Neutrophil (primary cell): Measurements from ENCODE around the gene NDUFS3.
"Not testable (repeated sequence)": the region's sequence is repeated elsewhere in the genome, so short reads cannot be mapped to it uniquely, and the experiment has no call there.

Experiments used
- H3K27ac ChIP-seq: fragments of 200-600 bp; sonication (generic); 2 replicates; pipeline ENCODE4 v1.5.1; 2016; ENCODE audit warnings: mild to moderate bottlenecking, moderate library complexity
- H3K27me3 ChIP-seq: fragments of 200-600 bp; sonication (generic); 2 replicates; pipeline ENCODE4 v1.6.0; 2016; ENCODE audit warnings: mild to moderate bottlenecking
- H3K36me3 ChIP-seq: fragments of 200-600 bp; sonication (generic); 2 replicates; pipeline ENCODE4 v1.5.1; 2017
- H3K4me1 ChIP-seq, 2 experiments: fragments of 200-600 bp in 1 of 2; sonication (generic) in 1 of 2; 1 replicate in 1 of 2; 2 replicates in 1 of 2; pipeline versions ENCODE4 v1.5.1 to v1.6.1; 2013 to 2016; ENCODE audit warnings: low read depth in 1 of 2, low read length in 1 of 2, mild to moderate bottlenecking in 1 of 2, moderate library complexity in 1 of 2; ENCODE audit not compliant: control insufficient read depth in 1 of 2, insufficient read depth in 1 of 2
- H3K4me3 ChIP-seq, 2 experiments: fragments of 200-600 bp in 1 of 2; sonication (generic) in 1 of 2; 1 replicate in 1 of 2; 2 replicates in 1 of 2; pipeline ENCODE4 v1.5.1; 2013 to 2016; ENCODE audit warnings: low read depth in 1 of 2, low read length in 1 of 2, mild to moderate bottlenecking in 1 of 2, moderate library complexity in 1 of 2
- H3K9me3 ChIP-seq: fragments of 200-600 bp; sonication (generic); 2 replicates; pipeline ENCODE4 v1.5.1; 2016
- CTCF ChIP-seq: fragments of 200-600 bp; sonication (generic); IDR thresholded peaks from 2 replicates; pipeline ENCODE4 v1.5.1; 2016; ENCODE audit warnings: antibody characterized with exemption

The NDUFS3 gene

GRCh38 chr11:47541070-47541469, 37.8 kb upstream of the NDUFS3 start:
- Histone ChIP-seq H3K9me3 (no peaks in the 10 kb centered on the region), H3K4me1 (peaks cover 3 to 12% of the 10 kb centered on the region in 2 experiments), H3K4me3 (no peak overlapping the region), H3K27ac (no peak overlapping the region), H3K27me3 (no peaks in the 10 kb centered on the region), H3K36me3 (peaks cover 3% of the 10 kb centered on the region)
- no peak for TF ChIP-seq CTCF

- Histone ChIP-seq H3K4me1 (peaks cover 38 to 41% of the 10 kb centered on the region in 2 experiments), H3K36me3 (no peaks in the 10 kb centered on the region), H3K9me3 (no peaks in the 10 kb centered on the region), H3K27ac (no peak overlapping the region), H3K4me3 (no peak overlapping the region), H3K27me3 (no peaks in the 10 kb centered on the region)
- TF ChIP-seq CTCF = no peak
These were observed 33.6 kb upstream of the NDUFS3 start for GRCh38 chr11:47545298-47545697.

GRCh38 chr11:47546274-47546673, 32.6 kb upstream of the NDUFS3 start:
- not testable (repeated sequence) for H3K36me3 ChIP-seq, H3K27me3 ChIP-seq, H3K4me3 ChIP-seq, H3K9me3 ChIP-seq
- H3K27ac ChIP-seq = peak overlapping the region; percentile 9
- H3K4me1 ChIP-seq = peaks cover 46 to 47% of the 10 kb centered on the region in 2 experiments

- H3K4me1 ChIP-seq = peaks cover 58 to 65% of the 10 kb centered on the region in 2 experiments
- H3K9me3 ChIP-seq = no peaks in the 10 kb centered on the region
- H3K27ac ChIP-seq = peak overlapping the region; percentile 93
- H3K27me3 ChIP-seq = no peaks in the 10 kb centered on the region
- no peak for TF ChIP-seq CTCF
- no peaks in the 10 kb centered on the region for H3K36me3 ChIP-seq
- H3K4me3 ChIP-seq = peak overlapping the region; percentile 26 to 98
These were observed 28.4 kb upstream of the NDUFS3 start for GRCh38 chr11:47550288-47551047.

- Histone ChIP-seq H3K27ac (peak overlapping the region; percentile 93), H3K27me3 (no peaks in the 10 kb centered on the region), H3K4me1 (peaks cover 58 to 65% of the 10 kb centered on the region in 2 experiments), H3K9me3 (no peaks in the 10 kb centered on the region), H3K4me3 (peak overlapping the region; percentile 26 to 98), H3K36me3 (no peaks in the 10 kb centered on the region)
- no peak for TF ChIP-seq CTCF
These were observed 27.8 kb upstream of the NDUFS3 start for GRCh38 chr11:47551086-47551485.

- Histone ChIP-seq H3K27ac (peak overlapping the region; percentile 93), H3K9me3 (no peaks in the 10 kb centered on the region), H3K27me3 (no peaks in the 10 kb centered on the region), H3K4me3 (peak overlapping the region; percentile 92 to 98), H3K36me3 (no peaks in the 10 kb centered on the region), H3K4me1 (peaks cover 56 to 58% of the 10 kb centered on the region in 2 experiments)
- TF ChIP-seq CTCF = no peak
These were observed 26.8 kb upstream of the NDUFS3 start for GRCh38 chr11:47552056-47552565.
